ENCODE results near the gene OTUD5.
"Not testable (repeated sequence)": the region's sequence is repeated elsewhere in the genome, so short reads cannot be mapped to it uniquely, and the experiment has no call there.

The OTUD5 gene

GRCh38 chrX:48890296-48890925 is 67.0 kb downstream of the OTUD5 start:
- no peaks in the 10 kb centered on the region for H3K9me2 ChIP-seq (ENCODE audit: low read depth, low read length)
- H3K27ac ChIP-seq (ENCODE audit: low read depth, low read length, poor library complexity, severe bottlenecking), result no peak overlapping the region
- no peak overlapping the region; the same call in 1 of the 2 replicates for H3K9ac ChIP-seq (ENCODE audit: low read length)
- no peaks in the 10 kb centered on the region for H4K20me1 ChIP-seq (ENCODE audit: insufficient read depth, low read length)
- TF ChIP-seq, protein P1, sequence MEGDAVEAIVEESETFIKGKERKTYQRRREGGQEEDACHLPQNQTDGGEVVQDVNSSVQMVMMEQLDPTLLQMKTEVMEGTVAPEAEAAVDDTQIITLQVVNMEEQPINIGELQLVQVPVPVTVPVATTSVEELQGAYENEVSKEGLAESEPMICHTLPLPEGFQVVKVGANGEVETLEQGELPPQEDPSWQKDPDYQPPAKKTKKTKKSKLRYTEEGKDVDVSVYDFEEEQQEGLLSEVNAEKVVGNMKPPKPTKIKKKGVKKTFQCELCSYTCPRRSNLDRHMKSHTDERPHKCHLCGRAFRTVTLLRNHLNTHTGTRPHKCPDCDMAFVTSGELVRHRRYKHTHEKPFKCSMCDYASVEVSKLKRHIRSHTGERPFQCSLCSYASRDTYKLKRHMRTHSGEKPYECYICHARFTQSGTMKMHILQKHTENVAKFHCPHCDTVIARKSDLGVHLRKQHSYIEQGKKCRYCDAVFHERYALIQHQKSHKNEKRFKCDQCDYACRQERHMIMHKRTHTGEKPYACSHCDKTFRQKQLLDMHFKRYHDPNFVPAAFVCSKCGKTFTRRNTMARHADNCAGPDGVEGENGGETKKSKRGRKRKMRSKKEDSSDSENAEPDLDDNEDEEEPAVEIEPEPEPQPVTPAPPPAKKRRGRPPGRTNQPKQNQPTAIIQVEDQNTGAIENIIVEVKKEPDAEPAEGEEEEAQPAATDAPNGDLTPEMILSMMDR (IDR thresholded peaks at IDR 0.05; ENCODE audit: low read length), result no peak
- no peak for TF ChIP-seq EZH2 (IDR thresholded peaks at IDR 0.05; ENCODE audit: borderline replicate concordance, low read length)
- H3F3A ChIP-seq (ENCODE audit: insufficient read depth, low read length), result no peaks in the 10 kb centered on the region
- H3K36me3 ChIP-seq (ENCODE audit: insufficient read depth, low read length), result peaks cover 26% of the 10 kb centered on the region
- peak overlapping the region; percentile 56 for H3K4me3 ChIP-seq (ENCODE audit: low read depth, low read length, poor library complexity, severe bottlenecking)
- H3K27me3 ChIP-seq (ENCODE audit: insufficient read depth, low read length), result no peaks in the 10 kb centered on the region
- H3K79me2 ChIP-seq (ENCODE audit: insufficient read depth, low read length), result no peaks in the 10 kb centered on the region
- no peak overlapping the region for H2AFZ ChIP-seq (ENCODE audit: low read length)
- peaks cover 15% of the 10 kb centered on the region for H3K4me1 ChIP-seq (ENCODE audit: insufficient read depth, low read length, severe bottlenecking)
- peak overlapping the region; percentile 81; the same call in 1 of the 2 replicates for H3K4me2 ChIP-seq (ENCODE audit: low read length)
- H3K9me3 ChIP-seq (ENCODE audit: low read length), result no peaks in the 10 kb centered on the region

DNA sequence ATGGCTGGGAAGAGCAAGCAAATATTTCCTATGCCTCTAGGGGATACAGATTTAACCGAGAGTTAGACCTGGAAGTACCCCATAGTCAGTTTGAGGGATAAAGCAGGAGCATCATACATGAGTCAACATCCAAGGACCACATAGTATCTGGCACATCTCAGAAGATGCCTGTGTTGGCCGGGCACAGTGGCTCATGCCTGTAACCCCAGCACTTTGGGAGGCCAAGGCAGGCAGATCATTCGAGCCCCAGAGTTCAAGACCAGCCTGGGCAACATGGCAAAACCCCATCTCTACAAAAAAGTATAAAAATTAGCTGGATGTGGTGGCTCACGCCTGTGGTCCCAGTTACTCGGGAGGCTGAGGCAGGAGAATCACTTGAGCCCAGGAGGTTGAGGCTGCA is 70.8 kb downstream of the OTUD5 start:
- not testable (repeated sequence) for H3K79me2 ChIP-seq (ENCODE audit: insufficient read depth, low read length); H2AFZ ChIP-seq (ENCODE audit: low read length); H3K9me3 ChIP-seq (ENCODE audit: low read length); H3K4me1 ChIP-seq (ENCODE audit: insufficient read depth, low read length, severe bottlenecking); H3K4me3 ChIP-seq (ENCODE audit: low read depth, low read length, poor library complexity, severe bottlenecking); H3K27ac ChIP-seq (ENCODE audit: low read depth, low read length, poor library complexity, severe bottlenecking); H3F3A ChIP-seq (ENCODE audit: insufficient read depth, low read length); H4K20me1 ChIP-seq (ENCODE audit: insufficient read depth, low read length); H3K9ac ChIP-seq (ENCODE audit: low read length); H3K36me3 ChIP-seq (ENCODE audit: insufficient read depth, low read length); H3K27me3 ChIP-seq (ENCODE audit: insufficient read depth, low read length); H3K4me2 ChIP-seq (ENCODE audit: low read length); H3K9me2 ChIP-seq (ENCODE audit: low read depth, low read length)

- H3K27me3 ChIP-seq (ENCODE audit: insufficient read depth, low read length), result no peaks in the 10 kb centered on the region
- no peak overlapping the region for H2AFZ ChIP-seq (ENCODE audit: low read length)
- no peak overlapping the region for H3K4me3 ChIP-seq (ENCODE audit: low read depth, low read length, poor library complexity, severe bottlenecking)
- no peak for TF ChIP-seq EZH2 (IDR thresholded peaks at IDR 0.05; ENCODE audit: borderline replicate concordance, low read length)
- TF ChIP-seq, protein P1 (IDR thresholded peaks at IDR 0.05; ENCODE audit: low read length), result no peak
- no peaks in the 10 kb centered on the region for H3K9me2 ChIP-seq (ENCODE audit: low read depth, low read length)
- no peak overlapping the region for H3K9ac ChIP-seq (ENCODE audit: low read length)
- no peaks in the 10 kb centered on the region for H3F3A ChIP-seq (ENCODE audit: insufficient read depth, low read length)
- no peaks in the 10 kb centered on the region for H3K9me3 ChIP-seq (ENCODE audit: low read length)
- no peak overlapping the region for H3K4me2 ChIP-seq (ENCODE audit: low read length)
- H4K20me1 ChIP-seq (ENCODE audit: insufficient read depth, low read length), result no peaks in the 10 kb centered on the region
- H3K27ac ChIP-seq (ENCODE audit: low read depth, low read length, poor library complexity, severe bottlenecking), result no peak overlapping the region
- no peaks in the 10 kb centered on the region for H3K4me1 ChIP-seq (ENCODE audit: insufficient read depth, low read length, severe bottlenecking)
- H3K36me3 ChIP-seq (ENCODE audit: insufficient read depth, low read length), result no peaks in the 10 kb centered on the region
- H3K79me2 ChIP-seq (ENCODE audit: insufficient read depth, low read length), result no peaks in the 10 kb centered on the region
These were observed 73.7 kb downstream of the OTUD5 start for GRCh38 chrX:48883729-48884128.

DNA sequence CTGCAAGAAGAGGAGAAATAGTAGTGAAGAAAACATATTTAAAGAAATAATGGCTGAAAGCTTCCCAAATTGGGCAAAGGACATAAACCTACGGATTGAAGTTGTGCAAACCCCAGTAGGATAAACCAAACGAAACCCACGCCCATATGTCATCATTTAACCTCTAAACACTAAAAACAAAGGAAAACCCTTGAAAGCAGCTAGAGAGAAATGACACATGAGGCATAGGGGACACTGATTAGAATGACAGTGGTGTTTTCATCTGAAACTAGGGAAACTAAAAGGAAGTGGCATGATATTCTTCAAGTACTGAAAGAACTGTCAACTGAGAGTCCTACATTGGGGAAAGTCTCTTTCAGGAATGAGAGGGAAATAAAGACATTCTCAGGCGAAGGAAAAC is 80.5 kb downstream of the OTUD5 start:
- H3K9me3 ChIP-seq (ENCODE audit: low read length); H3K4me3 ChIP-seq (ENCODE audit: low read depth, low read length, poor library complexity, severe bottlenecking); H2AFZ ChIP-seq (ENCODE audit: low read length); H4K20me1 ChIP-seq (ENCODE audit: insufficient read depth, low read length); H3K27me3 ChIP-seq (ENCODE audit: insufficient read depth, low read length); H3K9ac ChIP-seq (ENCODE audit: low read length); H3K4me2 ChIP-seq (ENCODE audit: low read length); H3K36me3 ChIP-seq (ENCODE audit: insufficient read depth, low read length); H3K9me2 ChIP-seq (ENCODE audit: low read depth, low read length); H3F3A ChIP-seq (ENCODE audit: insufficient read depth, low read length); H3K27ac ChIP-seq (ENCODE audit: low read depth, low read length, poor library complexity, severe bottlenecking); H3K4me1 ChIP-seq (ENCODE audit: insufficient read depth, low read length, severe bottlenecking); H3K79me2 ChIP-seq (ENCODE audit: insufficient read depth, low read length): not testable (repeated sequence)
